ENCODE measurements around the gene WDR72.

DNA sequence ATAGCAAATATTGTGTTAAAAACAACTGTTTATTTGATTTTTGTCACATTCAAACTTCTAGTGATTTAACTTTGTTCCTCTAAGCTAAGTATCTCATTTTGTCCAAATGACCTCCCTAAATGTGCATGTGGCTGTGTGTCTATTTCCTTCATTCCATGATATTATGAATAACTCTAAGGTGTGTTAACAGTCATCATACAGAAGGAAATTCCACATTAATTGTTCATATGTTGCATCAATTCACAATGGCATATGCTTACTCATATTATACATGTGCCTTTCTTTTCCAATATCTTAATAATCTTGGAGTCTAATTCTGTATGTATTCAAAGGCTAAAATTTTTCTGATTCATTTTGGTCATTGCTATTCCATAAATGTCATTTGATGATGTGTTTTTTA is 186.4 kb downstream of the WDR72 start:
- TF ChIP-seq, protein P1, sequence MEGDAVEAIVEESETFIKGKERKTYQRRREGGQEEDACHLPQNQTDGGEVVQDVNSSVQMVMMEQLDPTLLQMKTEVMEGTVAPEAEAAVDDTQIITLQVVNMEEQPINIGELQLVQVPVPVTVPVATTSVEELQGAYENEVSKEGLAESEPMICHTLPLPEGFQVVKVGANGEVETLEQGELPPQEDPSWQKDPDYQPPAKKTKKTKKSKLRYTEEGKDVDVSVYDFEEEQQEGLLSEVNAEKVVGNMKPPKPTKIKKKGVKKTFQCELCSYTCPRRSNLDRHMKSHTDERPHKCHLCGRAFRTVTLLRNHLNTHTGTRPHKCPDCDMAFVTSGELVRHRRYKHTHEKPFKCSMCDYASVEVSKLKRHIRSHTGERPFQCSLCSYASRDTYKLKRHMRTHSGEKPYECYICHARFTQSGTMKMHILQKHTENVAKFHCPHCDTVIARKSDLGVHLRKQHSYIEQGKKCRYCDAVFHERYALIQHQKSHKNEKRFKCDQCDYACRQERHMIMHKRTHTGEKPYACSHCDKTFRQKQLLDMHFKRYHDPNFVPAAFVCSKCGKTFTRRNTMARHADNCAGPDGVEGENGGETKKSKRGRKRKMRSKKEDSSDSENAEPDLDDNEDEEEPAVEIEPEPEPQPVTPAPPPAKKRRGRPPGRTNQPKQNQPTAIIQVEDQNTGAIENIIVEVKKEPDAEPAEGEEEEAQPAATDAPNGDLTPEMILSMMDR (IDR thresholded peaks at IDR 0.05), result no peak
- no peak for TF ChIP-seq POLR2A (IDR thresholded peaks at IDR 0.05)
